H1 (cell line): Measurements from ENCODE around the gene MYO5B. TPM values are rescaled to one million over a fixed set of nuclear protein-coding genes. Genes with fewer than 3 reads are reported as not detected.

Experiments used
- CTCF ChIA-PET: fragments of 300-600 bp; sonication (Branson Sonifier 250); formaldehyde crosslinking; loops from one replicate; lab custom pipeline; 2021; ENCODE audit not compliant: partially characterized antibody; lab: Charles Lee
- POLR2A ChIA-PET: fragments of 300-600 bp; sonication (Branson Sonifier 250); formaldehyde crosslinking; loops from one replicate; lab custom pipeline; 2021; ENCODE audit warnings: inconsistent platforms; ENCODE audit not compliant: partially characterized antibody; lab: Charles Lee
- DNase-seq, 2 experiments: peaks; one replicate each; pipeline versions ENCODE4 v3.0.0 to v3.0.0-alpha.2; 2010 to 2022; ENCODE audit warnings: low spot score in 2 of 2, low read depth in 1 of 2, mixed read lengths in 1 of 2
- FAIRE-seq: peaks from 2 replicates; lab custom pipeline; 2011; peaks lifted over from hg19 to GRCh38; lab: Jason Lieb, UNC
- H2AFZ ChIP-seq: 2 replicates; pipeline ENCODE4 v1.8.1; 2012; ENCODE audit warnings: low read length, inconsistent platforms
- H2AK5ac ChIP-seq: 2 replicates; pipeline ENCODE4 v1.6.1; 2013; ENCODE audit warnings: low read depth, low read length
- H2BK120ac ChIP-seq: replicated peaks from 2 replicates; pipeline ENCODE3; 2013; ENCODE audit warnings: low read depth, low read length, inconsistent platforms
- H2BK12ac ChIP-seq: 2 replicates; pipeline ENCODE4 v1.6.1; 2013; ENCODE audit warnings: low read depth, low read length
- H2BK15ac ChIP-seq: 2 replicates; pipeline ENCODE4 v1.6.1; 2013; ENCODE audit warnings: low read length
- H2BK20ac ChIP-seq: 2 replicates; pipeline ENCODE4 v1.6.1; 2013; ENCODE audit warnings: low read length
- H2BK5ac ChIP-seq: 2 replicates; pipeline ENCODE4 v1.6.1; 2013; ENCODE audit warnings: low read depth, low read length
- H3K14ac ChIP-seq: 2 replicates; pipeline ENCODE4 v1.6.1; 2013; ENCODE audit warnings: inconsistent platforms; ENCODE audit not compliant: insufficient read length
- H3K18ac ChIP-seq: 2 replicates; pipeline ENCODE4 v1.6.1; 2013; ENCODE audit warnings: low read length; ENCODE audit errors: extremely low read depth
- H3K23ac ChIP-seq: 2 replicates; pipeline ENCODE4 v1.6.1; 2013; ENCODE audit warnings: inconsistent platforms; ENCODE audit not compliant: insufficient read length
- H3K23me2 ChIP-seq: 2 replicates; pipeline ENCODE4 v1.6.1; 2013; ENCODE audit warnings: low read depth, low read length
- H3K27ac ChIP-seq: 2 replicates; pipeline ENCODE4 v1.6.1; 2011; ENCODE audit warnings: low read depth, low read length, inconsistent platforms
- H3K27me3 ChIP-seq, 4 experiments: replicated peaks in 1 of 4; 1 replicate in 1 of 4; 2 replicates in 3 of 4; pipeline versions ENCODE4 v1.6.1 to v1.8.1; 2011 to 2013; ENCODE audit warnings: low read length in 3 of 4, mild to moderate bottlenecking in 3 of 4, inconsistent platforms in 2 of 4, mixed read lengths in 2 of 4, moderate library complexity in 1 of 4; ENCODE audit not compliant: control insufficient read depth in 3 of 4, insufficient read depth in 3 of 4; ENCODE audit errors: extremely low read depth in 1 of 4
- H3K36me3 ChIP-seq, 4 experiments: 2 replicates each; pipeline versions ENCODE4 v1.6.1 to v1.8.1; 2011 to 2013; ENCODE audit warnings: mild to moderate bottlenecking in 4 of 4, low read length in 3 of 4, moderate library complexity in 2 of 4, control low read depth in 1 of 4, inconsistent platforms in 1 of 4; ENCODE audit not compliant: insufficient read depth in 4 of 4, control insufficient read depth in 2 of 4
- H3K4ac ChIP-seq: replicated peaks from 2 replicates; pipeline ENCODE3; 2013; ENCODE audit warnings: low read length, low read depth, mixed read lengths, inconsistent platforms; ENCODE audit not compliant: insufficient read length
- H3K4me1 ChIP-seq, 4 experiments: replicated peaks in 1 of 4; 1 replicate in 1 of 4; 2 replicates in 3 of 4; pipeline versions ENCODE4 v1.6.1 to v1.8.1; 2011 to 2013; ENCODE audit warnings: low read length in 3 of 4, inconsistent platforms in 2 of 4, mixed read lengths in 1 of 4; ENCODE audit not compliant: insufficient read depth in 4 of 4, control insufficient read depth in 3 of 4
- H3K4me2 ChIP-seq, 2 experiments: 2 replicates each; pipeline versions ENCODE4 v1.6.1 to v1.8.1; 2011 to 2013; ENCODE audit warnings: low read depth in 2 of 2, low read length in 2 of 2, control low read depth in 1 of 2, inconsistent platforms in 1 of 2, mild to moderate bottlenecking in 1 of 2; ENCODE audit not compliant: insufficient read depth in 1 of 2
- H3K4me3 ChIP-seq, 4 experiments: fragments of 200-600, 300-600 bp in 1 of 4; sonication (generic), shearing (Covaris generic), sonication (Bioruptor Twin) in 1 of 4; 2 replicates each; pipeline versions ENCODE4 v1.5.1 to v1.8.1; 2011 to 2016; ENCODE audit warnings: low read length in 4 of 4, low read depth in 3 of 4, control low read depth in 2 of 4, inconsistent platforms in 2 of 4, mild to moderate bottlenecking in 2 of 4, mixed read lengths in 1 of 4, moderate library complexity in 1 of 4; ENCODE audit not compliant: insufficient read depth in 2 of 4; ENCODE audit errors: extremely low read depth in 1 of 4
- H3K56ac ChIP-seq: replicated peaks from 2 replicates; pipeline ENCODE3; 2013; ENCODE audit warnings: low read depth, mild to moderate bottlenecking, mixed read lengths, low read length, inconsistent platforms; ENCODE audit not compliant: insufficient read length
- H3K79me1 ChIP-seq: 2 replicates; pipeline ENCODE4 v1.6.1; 2013; ENCODE audit warnings: low read depth, low read length, control low read depth
- H3K79me2 ChIP-seq, 2 experiments: 2 replicates each; pipeline versions ENCODE4 v1.6.1 to v1.8.1; 2012 to 2013; ENCODE audit warnings: low read length in 2 of 2, mild to moderate bottlenecking in 2 of 2, inconsistent platforms in 1 of 2; ENCODE audit not compliant: insufficient read depth in 2 of 2, control insufficient read depth in 1 of 2
- H3K9ac ChIP-seq, 4 experiments: replicated peaks in 1 of 4; 1 replicate in 1 of 4; 2 replicates in 3 of 4; pipeline versions ENCODE4 v1.6.1 to v1.8.1; 2011 to 2013; ENCODE audit warnings: low read depth in 3 of 4, low read length in 3 of 4, control low read depth in 2 of 4, mild to moderate bottlenecking in 2 of 4, moderate library complexity in 2 of 4, inconsistent platforms in 1 of 4; ENCODE audit errors: extremely low read depth in 1 of 4
- H3K9me3 ChIP-seq, 2 experiments: 2 replicates each; pipeline versions ENCODE4 v1.6.1 to v1.8.1; 2012 to 2013; ENCODE audit warnings: mild to moderate bottlenecking in 2 of 2, moderate library complexity in 2 of 2, control low read depth in 1 of 2, inconsistent platforms in 1 of 2, low read depth in 1 of 2, low read length in 1 of 2, mixed read lengths in 1 of 2; ENCODE audit not compliant: insufficient read depth in 2 of 2
- H4K20me1 ChIP-seq, 2 experiments: replicated peaks in 1 of 2; 2 replicates each; pipeline versions ENCODE3 to v1.8.1; 2011 to 2013; ENCODE audit warnings: inconsistent platforms in 2 of 2, low read length in 2 of 2, mild to moderate bottlenecking in 1 of 2; ENCODE audit not compliant: insufficient read depth in 2 of 2, control insufficient read depth in 1 of 2
- H4K5ac ChIP-seq: 2 replicates; pipeline ENCODE4 v1.6.1; 2013; ENCODE audit warnings: low read length, low read depth, mixed read lengths, inconsistent platforms; ENCODE audit not compliant: insufficient read length
- H4K8ac ChIP-seq: 2 replicates; pipeline ENCODE4 v1.8.0; 2013; ENCODE audit warnings: mild to moderate bottlenecking, moderate library complexity, low read length, inconsistent platforms; ENCODE audit not compliant: insufficient read depth; ENCODE audit errors: extremely low read depth
- H4K91ac ChIP-seq: replicated peaks from 2 replicates; pipeline ENCODE3; 2013; ENCODE audit warnings: low read length, mixed read lengths, inconsistent platforms; ENCODE audit not compliant: insufficient read length
- ATF2 ChIP-seq: IDR thresholded peaks from 2 replicates; pipeline ENCODE4 v1.6.1; 2012; ENCODE audit warnings: low read length, inconsistent platforms
- WGBS, 2 experiments: shearing (Covaris generic) in 1 of 2; methylation state at CpG; one replicate each; pipeline versions ENCODE4 v1.1.6 to v1.1.7; 2013 to 2015; ENCODE audit warnings: low lambda C conversion rate in 2 of 2, mixed read lengths in 2 of 2, inconsistent platforms in 1 of 2, low coverage in 1 of 2, missing lambda C conversion rate in 1 of 2; ENCODE audit not compliant: insufficient replicate concordance in 2 of 2, insufficient coverage in 1 of 2, insufficient read length in 1 of 2; ENCODE audit errors: extremely low coverage in 1 of 2, missing lambda C conversion rate in 1 of 2; 5-methylcytosine and 5-hydroxymethylcytosine counted together
- polyA plus RNA-seq, 7 experiments: library from polyadenylated mRNA; depleted of rRNA in 3 of 7; stranded (reverse) in 5 of 7; unstranded in 2 of 7; fragments of >200 nt in 5 of 7; fragments of 200-250 nt in 2 of 7; gene quantifications; 1 replicate in 5 of 7; 2 replicates in 1 of 7; 4 replicates in 1 of 7; pipeline versions ENCODE4 v1.2.1 to v1.2.3, GENCODE V29; 2011 to 2013; ENCODE audit warnings: missing spikeins in 2 of 7, mixed read lengths in 2 of 7
- total RNA-seq: library from RNA; stranded (reverse); fragmentation: NEBNext Ultra II Directional; extraction: Animal tissue kit (Norgen Biotek cat#: 25700); gene quantifications from 2 replicates; pipeline ENCODE4 v1.2.1, GENCODE V29; 2021

MYO5B gene
- total and polyA plus RNA-seq, 2 of the 8 experiments (the other 6 are each of a cell fraction or from before 2014, with no cell fraction given): 6.4 to 7.7 TPM

- no peak overlapping the region for H4K8ac ChIP-seq
- no peak overlapping the region for H3K14ac ChIP-seq
- FAIRE-seq (no peak), DNase-seq (no peak)
- no peak overlapping the region for H3K18ac ChIP-seq
- H4K20me1 ChIP-seq: no peaks in the 10 kb centered on the region
- H4K91ac ChIP-seq: no peak overlapping the region
- 88% methylated on average over 3 of the region's 3 CpGs; no CpG with 5 or more reads in 1 of the 2 experiments for WGBS, 2 experiments
- H3K9ac ChIP-seq: no peak overlapping the region
- H3K27me3 ChIP-seq: no peaks in the 10 kb centered on the region; a peak in 1 of 7 replicates
- no peak overlapping the region for H2BK5ac ChIP-seq
- H2BK20ac ChIP-seq: no peak overlapping the region
- no peaks in the 10 kb centered on the region for H3K79me1 ChIP-seq
- H2BK15ac ChIP-seq: no peak overlapping the region
- H3K4me1 ChIP-seq: no peaks in the 10 kb centered on the region; a peak in 1 of 7 replicates
- H4K5ac ChIP-seq: no peak overlapping the region
- no peak overlapping the region for H3K4me2 ChIP-seq
- no peak overlapping the region for H2BK12ac ChIP-seq
- POLR2A ChIA-PET: interaction anchor here (0.6 to 1.2 kb wide), 2 partner anchors 67 to 311 kb away, joined by 3 read pairs; no protein-coding TSS in a partner anchor
- no peak overlapping the region for H3K56ac ChIP-seq
- no peaks in the 10 kb centered on the region for H3K79me2 ChIP-seq
- no peak overlapping the region for H3K4ac ChIP-seq
- no peak overlapping the region for H3K27ac ChIP-seq
- no peaks in the 10 kb centered on the region for H3K23me2 ChIP-seq
- H3K36me3 ChIP-seq: no peaks in the 10 kb centered on the region
- H3K9me3 ChIP-seq: no peaks in the 10 kb centered on the region
- H2BK120ac ChIP-seq: no peak overlapping the region
- H3K23ac ChIP-seq: no peak overlapping the region
- CTCF ChIA-PET: interaction anchor here (0.5 to 4.7 kb wide), 4 partner anchors 10 to 323 kb away, joined by 3 to 15 read pairs (median 5); no protein-coding TSS in a partner anchor
- H3K4me3 ChIP-seq: no peak overlapping the region
- no peak overlapping the region for H2AK5ac ChIP-seq
- no peak overlapping the region for H2AFZ ChIP-seq
- no peak for TF ChIP-seq ATF2
Measured at GRCh38 chr18:49880661-49881060, 314.3 kb downstream of the MYO5B start.
